Activated CD4-positive, CD25-positive, alpha-beta regulatory T cell (primary cell): Measurements from ENCODE around the gene ILF3.
A peak's percentile ranks its signal among the peaks of the same experiment; 100 is the strongest.

Experiments used
- DNase-seq, 4 experiments: peaks; one replicate each; lab custom pipeline; 2025; lab: John Stamatoyannopoulos, UW

ILF3 gene

DNA sequence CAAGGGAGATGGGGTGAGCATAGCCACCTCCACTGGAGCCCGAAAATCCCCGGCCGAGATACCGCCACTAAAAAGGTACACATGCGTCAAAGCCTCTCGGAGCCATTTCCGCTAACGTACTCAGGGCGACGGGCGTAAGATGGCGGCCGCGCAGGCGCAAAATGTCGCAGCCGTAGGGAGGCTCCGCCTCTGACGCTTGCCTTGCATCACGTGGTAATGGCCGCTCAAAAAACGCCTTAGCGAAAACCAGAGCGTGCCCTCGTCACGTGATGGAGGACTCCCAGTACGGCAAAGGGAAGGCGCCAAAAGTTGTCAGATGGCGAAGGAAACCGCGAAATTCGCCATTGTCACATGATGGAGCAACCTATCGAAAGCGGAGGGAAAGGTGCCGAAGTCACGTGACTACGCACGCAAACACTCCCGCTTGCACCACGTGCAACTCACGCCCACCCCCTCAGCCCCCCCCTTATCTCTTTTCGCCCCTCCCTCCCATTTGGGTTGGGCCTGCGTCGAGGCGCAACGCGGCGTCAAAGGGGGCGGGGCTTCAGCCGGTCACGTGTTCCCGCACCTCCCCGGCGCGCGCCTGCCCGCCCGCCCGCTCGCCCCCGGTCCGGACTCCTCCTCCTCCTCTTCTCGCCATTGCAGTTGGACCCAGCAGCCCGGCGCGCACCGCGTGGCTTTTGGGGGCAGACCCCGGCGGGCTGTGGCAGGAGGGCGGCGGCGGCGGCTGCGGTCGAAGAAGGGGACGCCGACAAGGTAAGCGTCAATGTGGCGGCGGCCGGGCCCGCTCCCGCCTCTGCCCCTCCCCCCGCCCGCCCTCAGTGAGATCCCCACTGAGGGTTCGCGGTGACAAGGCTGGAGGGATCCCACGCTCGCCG, at the start of gene ILF3:
Gene ILF3 (plus strand): TSS at position 615 of the 878 bp plus-strand sequence. CDS start 16,260 bp downstream, outside the sequence.
- peak; percentile 100 for DNase-seq

DNA sequence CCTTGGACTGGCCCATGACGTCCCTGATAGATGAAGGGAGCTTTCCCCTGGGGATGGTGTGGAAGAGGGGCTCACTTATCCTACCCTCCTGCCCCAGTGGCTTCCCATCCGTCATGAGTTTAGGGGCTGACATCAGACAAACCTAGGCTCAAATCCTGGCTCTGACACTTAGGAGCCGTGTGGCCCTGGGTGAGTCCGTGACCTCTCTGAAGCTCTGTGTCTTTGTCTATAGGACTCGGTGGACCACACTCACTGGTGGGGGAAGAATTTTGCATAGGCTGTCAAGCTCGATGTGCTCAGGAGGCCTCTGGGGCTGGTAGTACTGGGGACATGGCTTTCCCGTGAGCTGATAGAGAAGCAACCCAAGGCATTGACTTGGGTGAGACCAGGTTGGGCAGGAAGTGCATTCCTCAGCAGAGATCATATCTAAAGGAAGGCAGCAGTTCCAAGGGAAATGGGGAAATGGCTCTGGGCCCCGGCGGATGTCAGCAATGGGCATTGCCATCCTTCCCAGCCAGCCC, 49.6 kb upstream of the ILF3 start:
- DNase-seq, result no peak

- DNase-seq, result no peak
Observed at GRCh38 chr19:10611907-10612306, 42.2 kb upstream of the ILF3 start.

DNA sequence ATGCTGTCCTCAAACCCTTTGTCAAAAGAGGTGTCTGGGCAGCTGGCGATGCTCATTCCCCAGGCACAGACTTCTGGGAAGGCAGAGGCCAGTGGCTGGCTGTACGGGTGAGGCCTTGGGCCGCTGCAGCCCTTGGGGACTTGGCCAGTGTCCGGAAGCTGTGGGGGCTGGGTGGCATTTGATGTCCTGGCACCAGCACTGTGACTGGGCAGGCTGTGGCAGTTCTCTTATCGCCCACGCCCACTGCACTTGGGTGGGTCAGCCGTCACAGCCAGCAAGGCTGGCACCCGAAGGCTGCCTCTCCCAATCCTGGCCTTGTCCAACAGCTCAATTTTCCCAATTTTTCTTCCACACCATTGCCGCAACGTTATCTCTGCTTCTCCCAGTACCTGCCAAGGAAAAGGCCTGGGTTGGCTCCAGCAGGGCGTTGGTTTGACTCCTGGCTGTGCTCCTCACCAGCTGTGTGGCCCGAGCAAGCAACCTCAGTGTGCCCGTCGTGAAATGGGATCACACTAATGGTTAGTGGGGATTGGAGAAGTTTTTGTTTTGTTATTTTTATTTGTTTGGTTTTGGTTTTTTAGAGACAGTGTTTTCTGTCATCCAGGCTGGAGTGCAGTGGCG, 41.5 kb upstream of the ILF3 start:
- no peak for DNase-seq

DNA sequence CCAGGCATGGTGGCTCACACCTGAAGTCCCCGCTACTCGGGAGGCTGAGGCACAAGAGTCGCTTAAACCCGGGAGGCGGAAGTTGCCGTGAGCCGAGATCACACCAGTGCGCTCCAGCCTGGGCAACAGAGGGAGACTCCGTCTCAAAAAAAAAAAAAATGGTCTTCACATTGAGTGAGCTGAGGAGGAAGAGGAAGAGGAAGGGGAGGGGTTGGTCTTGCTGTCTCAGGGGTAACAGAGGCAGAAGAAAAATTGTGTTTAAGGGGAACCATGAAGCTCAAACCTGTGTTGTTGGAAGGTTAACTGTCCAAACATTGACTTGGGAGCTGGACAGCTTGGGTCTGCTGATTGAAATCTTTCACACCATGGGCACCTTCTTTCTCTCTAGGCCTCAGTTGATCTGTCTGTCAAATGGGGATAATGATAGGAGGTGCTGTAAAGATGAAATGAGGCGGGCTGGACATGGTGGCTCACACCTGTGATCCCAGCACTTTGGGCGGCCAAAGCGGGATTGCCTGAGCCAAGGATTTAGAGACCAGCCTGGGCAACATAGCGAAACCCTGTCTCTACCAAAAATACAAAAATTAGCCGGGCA, 38.6 kb upstream of the ILF3 start:
- no peak for DNase-seq

- no peak for DNase-seq
Observed at GRCh38 chr19:10617409-10618121, 36.6 kb upstream of the ILF3 start.

- DNase-seq, result no peak
Observed at GRCh38 chr19:10618846-10619245, 35.3 kb upstream of the ILF3 start.

DNA sequence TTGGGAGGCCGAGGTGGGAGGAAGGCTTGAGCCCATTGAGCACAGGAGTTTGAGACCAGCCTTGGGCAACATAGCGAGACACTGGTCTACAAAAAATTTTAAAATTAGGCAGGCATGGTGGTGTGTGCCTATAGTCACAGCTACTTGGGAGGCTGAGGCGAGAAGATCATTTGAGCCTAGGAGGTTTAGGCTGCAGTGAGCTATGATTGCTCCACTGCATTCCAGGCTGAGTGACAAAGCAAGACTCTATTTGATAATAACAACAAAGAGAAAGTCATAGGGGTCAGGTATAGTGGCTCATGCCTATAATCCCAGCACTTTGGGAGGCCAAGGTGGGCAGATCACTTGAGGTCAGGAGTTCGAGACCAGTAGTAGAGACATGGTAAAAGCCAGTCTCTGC, 33.4 kb upstream of the ILF3 start:
- DNase-seq, result no peak

- DNase-seq, result no peak
Observed at GRCh38 chr19:10621966-10622365, 32.2 kb upstream of the ILF3 start.

- no peak for DNase-seq
Observed at GRCh38 chr19:10624585-10624984, 29.6 kb upstream of the ILF3 start.

GRCh38 chr19:10625003-10625761, 29.0 kb upstream of the ILF3 start, which contains the start of gene SLC44A2:
Gene SLC44A2, plus strand, starts transcription at chr19:10625553. Its CDS starts 81 bp downstream, at chr19:10625634.
- no peak for DNase-seq

- no peak for DNase-seq
Observed at GRCh38 chr19:10625762-10626138, 28.4 kb upstream of the ILF3 start.

DNA sequence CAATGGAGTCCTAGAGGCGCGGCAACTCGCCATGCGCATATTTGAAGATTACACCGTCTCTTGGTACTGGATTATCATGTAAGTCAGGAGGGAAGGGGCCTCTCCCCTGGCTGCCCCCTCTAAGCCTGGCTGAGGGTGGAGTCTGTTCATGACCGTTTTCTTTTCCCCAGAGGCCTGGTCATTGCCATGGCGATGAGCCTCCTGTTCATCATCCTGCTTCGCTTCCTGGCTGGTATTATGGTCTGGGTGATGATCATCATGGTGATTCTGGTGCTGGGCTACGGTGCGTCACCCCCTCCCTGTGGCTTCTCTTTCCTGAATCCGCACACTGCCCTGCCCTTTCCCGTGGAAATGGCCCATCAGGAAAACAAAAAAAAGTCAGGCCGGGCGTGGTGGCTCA, 22.3 kb upstream of the ILF3 start:
- DNase-seq, result no peak

DNA sequence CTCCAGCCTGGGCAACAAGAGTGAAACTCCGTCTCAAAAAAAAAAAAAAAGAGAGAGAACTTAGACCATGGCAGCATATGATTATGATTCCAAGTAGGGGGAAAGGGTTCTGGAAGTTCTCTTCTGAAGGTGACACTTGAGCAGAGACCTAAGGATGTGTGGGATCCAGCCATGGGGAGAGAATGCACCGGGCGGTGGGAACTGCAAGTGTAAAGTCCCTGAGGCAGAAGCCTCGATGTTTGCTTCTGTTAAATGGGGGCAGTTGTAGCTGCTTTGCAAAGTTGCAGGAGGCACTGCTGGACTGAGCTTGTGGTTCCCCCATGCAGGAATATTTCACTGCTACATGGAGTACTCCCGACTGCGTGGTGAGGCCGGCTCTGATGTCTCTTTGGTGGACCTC, 19.7 kb upstream of the ILF3 start:
- no peak for DNase-seq

- no peak for DNase-seq
Observed at GRCh38 chr19:10634963-10635362, 19.2 kb upstream of the ILF3 start.

DNA sequence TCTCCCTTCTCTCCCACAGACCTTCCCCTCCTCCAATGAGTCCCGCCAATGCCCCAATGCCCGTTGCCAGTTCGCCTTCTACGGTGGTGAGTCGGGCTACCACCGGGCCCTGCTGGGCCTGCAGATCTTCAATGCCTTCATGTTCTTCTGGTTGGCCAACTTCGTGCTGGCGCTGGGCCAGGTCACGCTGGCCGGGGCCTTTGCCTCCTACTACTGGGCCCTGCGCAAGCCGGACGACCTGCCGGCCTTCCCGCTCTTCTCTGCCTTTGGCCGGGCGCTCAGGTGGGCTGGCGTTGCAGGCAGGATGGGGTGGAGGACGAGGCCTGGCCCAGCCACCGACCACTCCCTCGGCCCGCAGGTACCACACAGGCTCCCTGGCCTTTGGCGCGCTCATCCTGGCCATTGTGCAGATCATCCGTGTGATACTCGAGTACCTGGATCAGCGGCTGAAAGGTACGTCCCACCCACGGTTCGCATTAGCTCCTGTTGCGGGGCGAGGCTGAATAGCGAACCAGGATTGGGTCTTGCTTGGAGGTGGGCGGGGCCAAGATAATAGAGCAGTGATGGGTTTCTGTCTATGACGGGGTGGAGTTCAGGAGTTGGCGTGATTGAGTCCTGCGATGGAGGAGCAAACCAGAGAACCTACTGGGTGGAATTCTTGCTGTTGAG, 17.7 kb upstream of the ILF3 start:
- no peak for DNase-seq

GRCh38 chr19:10637894-10638293, 16.3 kb upstream of the ILF3 start:
- DNase-seq, result no peak

- DNase-seq, result no peak
Observed at GRCh38 chr19:10639836-10640235, 14.3 kb upstream of the ILF3 start.

DNA sequence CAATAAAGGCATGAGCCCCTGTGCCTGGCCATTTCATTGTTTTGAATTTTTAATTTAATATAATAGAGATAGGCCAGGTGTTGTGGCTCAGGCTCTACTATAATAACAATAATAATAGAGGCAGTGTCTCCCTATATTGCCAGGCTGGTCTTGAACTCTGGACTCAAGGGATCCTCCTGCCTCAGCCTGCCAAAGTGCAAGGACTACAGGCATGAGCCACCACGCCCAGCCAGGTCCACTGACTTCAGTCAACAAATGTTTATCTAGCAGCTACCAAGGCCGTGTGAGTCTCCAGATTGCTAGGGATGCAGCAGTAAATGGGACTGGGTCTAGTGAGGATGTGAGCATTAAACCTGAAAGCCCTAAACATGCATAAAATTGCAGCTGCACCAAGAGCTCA, 13.8 kb upstream of the ILF3 start:
- no peak for DNase-seq

- no peak for DNase-seq
Observed at GRCh38 chr19:10641248-10641647, 12.9 kb upstream of the ILF3 start.
